Ascending aorta (tissue), 2 donors: ENCODE data around the gene CDC5L. TPM values are rescaled to one million over a fixed set of nuclear protein-coding genes. Genes with fewer than 3 reads are reported as not detected.
A peak's percentile ranks its signal among the peaks of the same experiment; 100 is the strongest.

Experiments used
- DNase-seq, 2 donors: peaks; one replicate each; pipeline ENCODE4 v3.0.0-alpha.2; 2019; ENCODE audit warnings: low spot score in 2 of 2
- H3K27ac ChIP-seq, 2 donors: fragments of 200-600 bp; sonication (generic); one replicate each; pipeline ENCODE4 v1.5.1; 2016 to 2017; ENCODE audit warnings: mild to moderate bottlenecking in 1 of 2
- H3K27me3 ChIP-seq: fragments of 200-600 bp; sonication (generic); one replicate; pipeline ENCODE4 v1.5.1; 2017
- H3K36me3 ChIP-seq, 2 donors: fragments of 200-600 bp; sonication (generic); one replicate each; pipeline ENCODE4 v1.5.1; 2016
- H3K4me1 ChIP-seq, 2 donors: fragments of 200-600 bp; sonication (generic); one replicate each; pipeline ENCODE4 v1.5.1; 2016 to 2017; ENCODE audit warnings: mild to moderate bottlenecking in 1 of 2
- H3K4me3 ChIP-seq, 2 donors: fragments of 200-600 bp; sonication (generic); one replicate each; pipeline ENCODE4 v1.5.1; 2016 to 2017; ENCODE audit warnings: mild to moderate bottlenecking in 1 of 2
- H3K9me3 ChIP-seq, 2 donors: fragments of 200-600 bp; sonication (generic); one replicate each; pipeline ENCODE4 v1.5.1; 2016
- intact Hi-C: fragments of 100-400 bp; cut with DNase I; formaldehyde crosslinking; loops from one replicate; pipeline ENCODE4 v1.15.1; 2023
- total RNA-seq: library from RNA; depleted of rRNA; stranded (reverse); fragments of >200 nt; gene quantifications from one replicate; pipeline ENCODE4 v1.1.0, GENCODE V29; 2016
- TF ChIP-seq, protein P1 (sequence below), 3 experiments: fragments of 200-600 bp in 2 of 3; fragments of 450-650 bp in 1 of 3; sonication (generic) in 2 of 3; IDR thresholded peaks; one replicate each; pipeline ENCODE4 v1.5.1; 2016 to 2019; ENCODE audit warnings: antibody characterized with exemption in 3 of 3, mild to moderate bottlenecking in 1 of 3, moderate library complexity in 1 of 3

CDC5L gene
- total RNA-seq, 1 donor from 2014 or later, result 10.9 TPM

DNA sequence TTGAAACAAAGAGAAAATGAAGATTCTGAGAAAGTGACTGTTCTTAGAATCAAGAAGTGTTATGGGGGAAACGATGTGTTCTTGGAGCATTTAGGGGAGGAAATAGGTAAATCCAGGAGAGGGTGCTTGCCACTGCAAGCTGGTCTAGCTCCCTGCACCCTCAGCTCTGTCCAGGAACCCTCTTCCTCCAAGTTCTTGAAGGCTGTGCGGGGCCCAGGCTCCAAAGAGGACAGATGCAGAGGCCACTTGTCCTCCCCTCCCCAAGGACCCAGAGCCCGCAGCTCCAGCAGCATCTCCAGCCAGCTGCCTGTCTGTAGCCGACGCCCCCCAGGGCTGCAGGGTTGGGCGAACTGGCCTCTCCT is 87.9 kb downstream of the CDC5L start:
- DNase-seq, result no peak
- no peak overlapping the region for H3K4me3 ChIP-seq
- no peaks in the 10 kb centered on the region for H3K27me3 ChIP-seq
- no peaks in the 10 kb centered on the region for H3K9me3 ChIP-seq
- peaks cover 0 to 2% of the 10 kb centered on the region in 2 donors for H3K4me1 ChIP-seq
- TF ChIP-seq, protein P1, sequence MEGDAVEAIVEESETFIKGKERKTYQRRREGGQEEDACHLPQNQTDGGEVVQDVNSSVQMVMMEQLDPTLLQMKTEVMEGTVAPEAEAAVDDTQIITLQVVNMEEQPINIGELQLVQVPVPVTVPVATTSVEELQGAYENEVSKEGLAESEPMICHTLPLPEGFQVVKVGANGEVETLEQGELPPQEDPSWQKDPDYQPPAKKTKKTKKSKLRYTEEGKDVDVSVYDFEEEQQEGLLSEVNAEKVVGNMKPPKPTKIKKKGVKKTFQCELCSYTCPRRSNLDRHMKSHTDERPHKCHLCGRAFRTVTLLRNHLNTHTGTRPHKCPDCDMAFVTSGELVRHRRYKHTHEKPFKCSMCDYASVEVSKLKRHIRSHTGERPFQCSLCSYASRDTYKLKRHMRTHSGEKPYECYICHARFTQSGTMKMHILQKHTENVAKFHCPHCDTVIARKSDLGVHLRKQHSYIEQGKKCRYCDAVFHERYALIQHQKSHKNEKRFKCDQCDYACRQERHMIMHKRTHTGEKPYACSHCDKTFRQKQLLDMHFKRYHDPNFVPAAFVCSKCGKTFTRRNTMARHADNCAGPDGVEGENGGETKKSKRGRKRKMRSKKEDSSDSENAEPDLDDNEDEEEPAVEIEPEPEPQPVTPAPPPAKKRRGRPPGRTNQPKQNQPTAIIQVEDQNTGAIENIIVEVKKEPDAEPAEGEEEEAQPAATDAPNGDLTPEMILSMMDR (IDR thresholded peaks at IDR 0.05), result no peak
- intact Hi-C loops, result loop anchor here (1.0 to 10.0 kb wide), 3 partner anchors 169 to 1457 kb away; no protein-coding TSS in a partner anchor
- H3K27ac ChIP-seq, result no peak overlapping the region
- no peaks in the 10 kb centered on the region for H3K36me3 ChIP-seq

DNA sequence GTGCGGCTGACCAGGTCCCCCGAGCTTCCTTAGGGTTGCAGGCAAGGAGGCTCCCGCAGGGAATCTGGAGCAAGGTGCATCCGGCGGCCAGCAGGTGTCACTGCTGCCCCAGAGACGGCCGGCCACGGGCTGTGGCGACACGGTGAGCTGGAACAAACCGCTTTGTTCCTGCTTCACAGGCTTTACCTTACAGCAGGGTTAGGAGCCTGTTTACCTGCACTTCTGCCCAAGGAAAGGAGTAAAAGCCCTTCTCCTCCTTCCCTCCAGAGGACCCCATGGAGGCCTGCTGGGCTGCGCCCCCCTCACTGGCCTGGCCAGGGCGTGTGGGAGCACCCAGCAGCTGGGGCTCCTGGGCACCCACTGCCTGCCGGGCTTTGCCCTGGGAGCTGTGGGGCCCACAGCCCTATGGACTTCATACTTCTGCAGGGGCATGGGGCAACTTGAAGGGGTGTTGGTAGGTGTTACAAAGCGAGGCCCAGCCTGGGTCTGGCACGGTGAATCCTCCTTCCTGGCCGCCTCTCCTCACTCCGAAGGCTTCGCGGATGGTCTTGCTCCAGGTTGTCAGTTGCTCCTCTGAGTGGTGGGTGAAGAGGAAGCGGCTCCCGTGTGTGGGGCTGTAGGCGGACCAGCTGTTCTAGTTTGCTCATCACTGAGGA is 88.4 kb downstream of the CDC5L start:
- no peak overlapping the region for H3K4me3 ChIP-seq
- TF ChIP-seq, protein P1 (IDR thresholded peaks at IDR 0.05), result peak; percentile 87 to 96 (median 92)
- H3K9me3 ChIP-seq, result no peaks in the 10 kb centered on the region
- no peaks in the 10 kb centered on the region for H3K36me3 ChIP-seq
- H3K27me3 ChIP-seq, result no peaks in the 10 kb centered on the region
- H3K27ac ChIP-seq, result no peak overlapping the region
- DNase-seq, result peak in 1 of 2 donors; percentile 75
- H3K4me1 ChIP-seq, result peaks cover 0 to 2% of the 10 kb centered on the region in 2 donors
- intact Hi-C loops, result loop anchor here (1.0 to 10.0 kb wide), 3 partner anchors 169 to 1456 kb away; no protein-coding TSS in a partner anchor

DNA sequence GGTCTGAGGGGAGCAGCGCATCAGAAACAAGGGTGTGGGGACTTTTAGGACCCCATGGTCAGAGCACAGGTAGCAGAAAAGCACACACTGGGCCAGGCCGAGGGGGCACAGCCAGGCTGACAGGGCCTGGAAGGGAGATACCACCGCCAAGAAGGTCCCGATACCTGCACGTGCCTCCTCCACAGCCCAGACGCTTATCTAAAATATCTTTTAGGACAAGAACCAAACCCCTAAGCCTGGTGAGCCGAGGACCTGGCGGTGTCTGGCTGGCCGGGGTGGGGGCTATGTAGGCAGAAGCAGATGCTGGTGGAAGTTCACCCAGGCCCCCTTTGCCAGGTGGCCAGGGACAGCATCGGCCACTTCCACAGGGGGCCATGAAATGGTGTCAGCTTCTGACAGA is 89.3 kb downstream of the CDC5L start:
- no peak overlapping the region for H3K27ac ChIP-seq
- peaks cover 0 to 2% of the 10 kb centered on the region in 2 donors for H3K4me1 ChIP-seq
- TF ChIP-seq, protein P1 (IDR thresholded peaks at IDR 0.05), result no peak
- no peaks in the 10 kb centered on the region for H3K36me3 ChIP-seq
- no peaks in the 10 kb centered on the region for H3K27me3 ChIP-seq
- no peak for DNase-seq
- H3K4me3 ChIP-seq, result no peak overlapping the region
- intact Hi-C loops, result loop anchor here (5.0 to 10.0 kb wide), 2 partner anchors 168 to 1455 kb away; no protein-coding TSS in a partner anchor
- H3K9me3 ChIP-seq, result no peaks in the 10 kb centered on the region

- no peak for DNase-seq
- no peak overlapping the region for H3K4me3 ChIP-seq
- H3K27me3 ChIP-seq, result no peaks in the 10 kb centered on the region
- peaks cover 0 to 2% of the 10 kb centered on the region in 2 donors for H3K4me1 ChIP-seq
- no peaks in the 10 kb centered on the region for H3K36me3 ChIP-seq
- H3K9me3 ChIP-seq, result no peaks in the 10 kb centered on the region
- intact Hi-C loops, result loop anchor here (5.0 to 10.0 kb wide), 2 partner anchors 167 to 1455 kb away; no protein-coding TSS in a partner anchor
- TF ChIP-seq, protein P1 (IDR thresholded peaks at IDR 0.05), result no peak
- H3K27ac ChIP-seq, result no peak overlapping the region
These were observed 89.9 kb downstream of the CDC5L start for GRCh38 chr6:44477293-44477894.

GRCh38 chr6:44478158-44478557 is 90.7 kb downstream of the CDC5L start:
- H3K27me3 ChIP-seq, result no peaks in the 10 kb centered on the region
- no peak overlapping the region for H3K27ac ChIP-seq
- no peak overlapping the region for H3K4me3 ChIP-seq
- H3K36me3 ChIP-seq, result no peaks in the 10 kb centered on the region
- TF ChIP-seq, protein P1 (IDR thresholded peaks at IDR 0.05), result no peak
- intact Hi-C loops, result loop anchor here (5.0 to 10.0 kb wide), 2 partner anchors 167 to 1454 kb away; no protein-coding TSS in a partner anchor
- DNase-seq, result no peak
- no peaks in the 10 kb centered on the region for H3K9me3 ChIP-seq
- H3K4me1 ChIP-seq, result peaks cover 0 to 2% of the 10 kb centered on the region in 2 donors
